Stimulated activated naive CD8-positive, alpha-beta T cell treated with anti-CD3 and anti-CD28 coated beads, Interleukin-15, amount 100 ng/mL, for 72 hours (primary cell): ENCODE measurements around the gene MRPL49.

Experiments used
- ATAC-seq: fragments of 150-1000 bp; cut with Tn5 transposase; 2 replicates; pipeline ENCODE4 v1.10.0; 2021; ENCODE audit warnings: mild to moderate bottlenecking, moderate library complexity
- DNase-seq, 2 donors: peaks; one replicate each; pipeline ENCODE4 v3.0.0; 2021 to 2022
- H3K27ac Mint-ChIP-seq, 2 donors: one replicate each; pipeline ENCODE4 v1.8.0; 2022; ENCODE audit warnings: mild to moderate bottlenecking in 2 of 2, mixed read lengths in 2 of 2, moderate library complexity in 2 of 2
- H3K27me3 Mint-ChIP-seq: one replicate; pipeline ENCODE4 v1.8.0; 2022; ENCODE audit warnings: mixed read lengths
- H3K4me1 Mint-ChIP-seq: one replicate; pipeline ENCODE4 v1.8.0; 2022; ENCODE audit warnings: mild to moderate bottlenecking, mixed read lengths
- H3K4me3 Mint-ChIP-seq, 2 donors: one replicate each; pipeline ENCODE4 v1.8.0; 2022; ENCODE audit warnings: mild to moderate bottlenecking in 2 of 2, mixed read lengths in 2 of 2, moderate library complexity in 1 of 2
- H3K9me3 Mint-ChIP-seq, 2 donors: one replicate each; pipeline ENCODE4 v1.8.0; 2022; ENCODE audit warnings: mixed read lengths in 2 of 2

The MRPL49 gene

GRCh38 chr11:65121447-65121864 is 665 bp upstream of the MRPL49 start:
- Mint-ChIP-seq H3K27me3 (no peaks in the 10 kb centered on the region), H3K9me3 (no peaks in the 10 kb centered on the region), H3K27ac (peak overlapping the region; percentile 99), H3K4me1 (peaks cover 78% of the 10 kb centered on the region), H3K4me3 (peak overlapping the region; percentile 94 to 100)
- ATAC-seq (no peak), DNase-seq (peak in 1 of 2 donors; percentile 52)

GRCh38 chr11:65124480-65125196 is 2.5 kb downstream of the MRPL49 start:
- Mint-ChIP-seq H3K27me3 (no peaks in the 10 kb centered on the region), H3K27ac (peak overlapping the region in 1 of 2 donors; percentile 78)

DNA sequence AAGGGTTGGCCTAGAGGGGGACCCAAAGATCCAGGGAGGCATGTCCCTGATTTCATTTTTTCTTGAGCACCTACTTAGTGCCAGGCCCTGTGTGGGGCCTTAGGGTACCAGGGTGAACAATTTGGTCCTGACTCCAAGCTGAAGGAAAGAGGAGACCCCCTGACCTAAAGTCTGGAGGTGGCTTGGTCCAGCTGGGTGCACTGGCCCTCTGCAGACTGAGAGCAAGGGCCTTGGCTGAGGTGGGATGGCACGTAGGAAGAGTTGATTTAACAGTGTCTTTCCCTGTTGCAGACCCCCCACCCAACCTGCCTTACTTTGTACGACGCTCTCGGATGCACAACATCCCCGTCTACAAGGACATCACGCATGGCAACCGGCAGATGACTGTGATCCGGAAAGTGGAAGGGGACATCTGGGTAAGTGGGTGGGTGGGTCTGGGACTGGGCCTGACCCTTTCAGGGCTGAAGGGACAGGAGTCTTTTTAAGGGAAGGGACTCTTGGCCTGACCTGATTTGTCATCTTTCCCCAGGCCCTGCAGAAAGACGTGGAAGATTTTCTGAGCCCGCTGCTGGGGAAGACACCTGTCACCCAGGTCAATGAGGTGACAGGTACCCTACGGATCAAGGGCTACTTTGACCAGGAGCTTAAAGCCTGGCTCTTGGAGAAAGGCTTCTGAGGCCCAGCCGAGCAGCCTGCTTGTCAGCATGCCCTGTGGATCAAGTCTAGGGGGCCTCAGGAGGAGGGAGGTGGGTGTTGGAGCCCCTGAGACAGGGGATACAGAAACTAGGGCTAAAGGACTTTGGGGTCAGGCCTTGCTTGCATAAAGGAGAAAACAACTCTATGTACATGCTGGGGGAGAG is 3.3 kb downstream of the MRPL49 start:
- no peaks in the 10 kb centered on the region for H3K27me3 Mint-ChIP-seq
- no peak for DNase-seq
- H3K4me1 Mint-ChIP-seq: peaks cover 56% of the 10 kb centered on the region
- no peak overlapping the region for H3K27ac Mint-ChIP-seq
- ATAC-seq: no peak
- no peaks in the 10 kb centered on the region for H3K9me3 Mint-ChIP-seq
- no peak overlapping the region for H3K4me3 Mint-ChIP-seq

More at GRCh38 chr11:65124480-65125196, 2.5 kb downstream of the MRPL49 start:
- peak overlapping the region; percentile 32 to 54 for H3K4me3 Mint-ChIP-seq
- no peak for DNase-seq
- no peak for ATAC-seq
- H3K9me3 Mint-ChIP-seq: no peaks in the 10 kb centered on the region
- H3K4me1 Mint-ChIP-seq: peaks cover 57% of the 10 kb centered on the region

DNA sequence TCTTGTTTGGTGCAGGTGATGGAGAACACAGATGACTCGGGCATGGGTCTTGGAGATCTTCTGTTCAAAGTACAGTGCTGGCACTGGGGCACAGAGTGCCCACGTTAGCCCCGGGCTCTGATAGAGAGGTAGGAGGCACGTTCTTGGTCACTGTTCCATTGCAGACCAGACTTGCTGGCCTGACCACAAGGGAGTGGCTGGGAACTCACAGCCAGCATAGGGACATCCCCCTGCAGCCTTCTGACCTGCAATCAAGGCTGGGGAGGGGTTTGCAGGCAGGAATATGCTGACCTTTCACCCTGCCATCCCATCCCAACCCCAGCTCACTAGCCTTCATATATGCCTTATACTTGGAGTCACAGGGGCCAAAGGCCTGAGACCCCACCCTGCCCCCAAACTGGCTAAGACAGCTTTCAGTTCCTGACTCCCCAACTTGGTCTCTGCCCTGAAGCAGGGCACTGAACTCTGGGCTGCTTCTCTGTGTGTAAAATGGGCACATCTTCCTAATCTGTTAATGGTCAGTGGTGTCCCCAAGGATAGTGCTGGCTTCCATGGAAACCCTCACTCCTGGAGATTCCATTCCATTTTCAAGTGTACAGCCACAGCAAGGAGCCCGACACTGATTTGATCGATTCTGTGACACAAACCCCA is 4.6 kb downstream of the MRPL49 start:
- ATAC-seq: no peak
- Mint-ChIP-seq H3K4me3 (no peak overlapping the region), H3K27ac (no peak overlapping the region), H3K9me3 (no peaks in the 10 kb centered on the region), H3K27me3 (no peaks in the 10 kb centered on the region), H3K4me1 (peaks cover 52% of the 10 kb centered on the region)
- DNase-seq: no peak

DNA sequence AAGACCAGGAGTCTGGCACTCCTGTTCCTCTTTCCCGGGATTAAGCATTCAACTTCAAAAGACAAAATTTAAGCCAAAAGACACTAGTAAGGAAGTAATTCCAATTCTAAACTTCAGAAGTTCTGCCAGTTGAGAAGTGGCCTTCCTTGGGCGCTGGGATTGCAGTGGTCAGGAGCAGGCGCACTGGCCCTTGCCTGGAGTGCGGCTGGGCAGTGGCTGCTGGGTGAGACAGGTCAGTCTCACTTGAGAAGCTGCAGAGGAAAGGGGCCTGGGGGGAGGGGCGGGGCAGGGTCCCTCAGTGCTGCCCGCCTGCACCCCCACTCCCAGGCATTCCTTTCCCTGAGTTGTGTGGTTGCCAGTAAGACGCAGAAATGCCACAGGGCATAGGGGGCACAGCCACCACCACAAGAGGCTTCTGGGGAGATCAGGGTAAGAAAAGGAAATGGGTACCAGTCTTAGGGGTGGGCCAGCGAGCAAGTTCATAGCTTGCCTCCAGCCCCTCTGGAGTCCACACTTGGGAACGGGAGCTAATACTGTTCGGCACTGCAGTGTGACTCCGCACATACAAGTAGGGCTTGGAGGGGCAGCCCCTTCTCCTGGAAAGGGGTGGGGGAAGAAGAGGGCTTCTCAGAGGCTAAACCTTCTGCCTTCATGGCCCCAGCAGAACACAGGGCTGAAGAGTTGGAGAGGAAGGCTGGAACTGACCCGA is 5.5 kb downstream of the MRPL49 start:
- no peak overlapping the region for H3K4me3 Mint-ChIP-seq
- no peaks in the 10 kb centered on the region for H3K9me3 Mint-ChIP-seq
- peaks cover 54% of the 10 kb centered on the region for H3K4me1 Mint-ChIP-seq
- H3K27ac Mint-ChIP-seq: peak overlapping the region in 1 of 2 donors; percentile 85
- no peak for DNase-seq
- ATAC-seq: no peak
- H3K27me3 Mint-ChIP-seq: no peaks in the 10 kb centered on the region

- peaks cover 55% of the 10 kb centered on the region for H3K4me1 Mint-ChIP-seq
- ATAC-seq (no peak), DNase-seq (no peak)
- no peaks in the 10 kb centered on the region for H3K27me3 Mint-ChIP-seq
- H3K4me3 Mint-ChIP-seq: no peak overlapping the region
- peak overlapping the region in 1 of 2 donors; percentile 85 for H3K27ac Mint-ChIP-seq
- H3K9me3 Mint-ChIP-seq: no peaks in the 10 kb centered on the region
Measured at GRCh38 chr11:65128182-65129145, 6.3 kb downstream of the MRPL49 start.

GRCh38 chr11:65129649-65130441 is 7.7 kb downstream of the MRPL49 start:
- no peak overlapping the region for H3K4me3 Mint-ChIP-seq
- peaks cover 49% of the 10 kb centered on the region for H3K4me1 Mint-ChIP-seq
- no peaks in the 10 kb centered on the region for H3K27me3 Mint-ChIP-seq
- ATAC-seq (no peak), DNase-seq (no peak)
- peak overlapping the region in 1 of 2 donors; percentile 71 for H3K27ac Mint-ChIP-seq
- H3K9me3 Mint-ChIP-seq: no peaks in the 10 kb centered on the region

DNA sequence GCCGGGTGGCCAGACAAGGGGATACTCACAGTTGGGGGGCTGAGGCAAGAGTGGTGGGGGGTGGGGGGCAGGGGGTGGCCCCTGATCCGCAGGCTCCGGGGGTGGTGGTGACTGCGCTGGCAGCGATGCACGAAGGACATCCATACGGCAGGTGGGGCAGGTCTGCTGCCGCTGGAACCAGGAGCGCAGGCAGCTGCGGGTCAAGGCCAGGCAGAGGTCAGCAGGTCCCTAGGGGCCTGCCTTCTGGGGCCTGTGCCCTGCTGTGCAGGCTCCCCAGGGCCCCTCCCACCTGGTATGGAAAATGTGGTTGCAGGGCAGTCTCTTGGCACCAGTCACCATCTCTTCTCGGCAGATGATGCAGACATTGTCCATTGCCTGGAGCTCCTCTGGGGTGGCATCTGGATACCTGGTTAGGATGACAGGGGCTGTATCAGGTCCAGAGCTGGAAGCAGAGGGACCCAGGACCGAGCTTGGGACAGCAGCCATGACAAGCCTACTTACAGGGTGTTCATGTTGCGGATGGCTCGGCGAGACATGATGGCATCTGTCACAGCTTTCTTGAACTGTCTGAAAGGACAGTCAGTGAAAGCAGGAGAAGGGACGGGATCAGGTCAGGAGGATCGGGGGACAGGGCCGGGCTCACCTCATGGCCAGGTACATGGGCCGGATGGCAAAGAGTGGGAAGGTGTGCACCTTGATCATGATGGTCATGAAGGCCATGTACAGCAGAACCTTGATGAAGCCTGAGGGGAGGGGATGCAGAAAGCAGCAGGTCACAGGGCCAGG is 8.7 kb downstream of the MRPL49 start:
- H3K27me3 Mint-ChIP-seq: no peaks in the 10 kb centered on the region
- no peak overlapping the region for H3K4me3 Mint-ChIP-seq
- peak overlapping the region in 1 of 2 donors; percentile 8 for H3K27ac Mint-ChIP-seq
- DNase-seq (no peak), ATAC-seq (no peak)
- H3K9me3 Mint-ChIP-seq: no peaks in the 10 kb centered on the region
- peaks cover 49% of the 10 kb centered on the region for H3K4me1 Mint-ChIP-seq

DNA sequence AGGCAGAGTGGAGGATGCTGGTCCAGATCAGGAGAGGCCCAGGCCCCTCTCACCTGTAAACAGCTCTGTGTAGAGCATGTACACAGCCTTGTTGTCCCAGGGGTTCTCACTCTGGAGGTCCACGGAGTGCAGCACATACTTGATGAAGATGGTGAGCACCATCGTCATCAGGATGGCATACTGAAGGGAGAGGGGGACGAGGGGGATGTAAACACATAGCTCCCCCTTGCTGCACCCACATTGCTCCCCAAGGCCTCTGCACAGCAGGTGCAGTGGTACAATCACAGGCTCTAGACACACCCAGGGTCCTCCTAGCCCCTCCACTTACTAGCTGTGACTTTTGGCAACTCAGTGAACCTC is 9.3 kb downstream of the MRPL49 start:
- no peaks in the 10 kb centered on the region for H3K27me3 Mint-ChIP-seq
- ATAC-seq (no peak), DNase-seq (no peak)
- H3K4me3 Mint-ChIP-seq: no peak overlapping the region
- no peaks in the 10 kb centered on the region for H3K9me3 Mint-ChIP-seq
- no peak overlapping the region for H3K27ac Mint-ChIP-seq
- peaks cover 51% of the 10 kb centered on the region for H3K4me1 Mint-ChIP-seq

- H3K4me1 Mint-ChIP-seq: peaks cover 51% of the 10 kb centered on the region
- H3K27ac Mint-ChIP-seq: peak overlapping the region in 1 of 2 donors; percentile 45
- no peaks in the 10 kb centered on the region for H3K27me3 Mint-ChIP-seq
- ATAC-seq (no peak), DNase-seq (no peak)
- no peaks in the 10 kb centered on the region for H3K9me3 Mint-ChIP-seq
- peak overlapping the region in 1 of 2 donors; percentile 24 for H3K4me3 Mint-ChIP-seq
Measured at GRCh38 chr11:65131895-65132237, 9.7 kb downstream of the MRPL49 start.

- Mint-ChIP-seq H3K9me3 (no peaks in the 10 kb centered on the region), H3K4me3 (peak overlapping the region; percentile 92 to 100), H3K27ac (peak overlapping the region; percentile 45 to 99), H3K4me1 (peaks cover 53% of the 10 kb centered on the region), H3K27me3 (no peaks in the 10 kb centered on the region)
- DNase-seq: no peak
- ATAC-seq: no peak
Measured at GRCh38 chr11:65132238-65132987, 10.3 kb downstream of the MRPL49 start.

- peaks cover 56% of the 10 kb centered on the region for H3K4me1 Mint-ChIP-seq
- H3K27ac Mint-ChIP-seq: peak overlapping the region; percentile 99 to 100
- H3K27me3 Mint-ChIP-seq: no peaks in the 10 kb centered on the region
- H3K4me3 Mint-ChIP-seq: peak overlapping the region; percentile 92 to 100
- DNase-seq (peak in 1 of 2 donors; percentile 51), ATAC-seq (no peak)
- no peaks in the 10 kb centered on the region for H3K9me3 Mint-ChIP-seq
Measured at GRCh38 chr11:65132988-65133700, 11.0 kb downstream of the MRPL49 start.
